Measurements from ENCODE around the gene CRHR2.

DNA sequence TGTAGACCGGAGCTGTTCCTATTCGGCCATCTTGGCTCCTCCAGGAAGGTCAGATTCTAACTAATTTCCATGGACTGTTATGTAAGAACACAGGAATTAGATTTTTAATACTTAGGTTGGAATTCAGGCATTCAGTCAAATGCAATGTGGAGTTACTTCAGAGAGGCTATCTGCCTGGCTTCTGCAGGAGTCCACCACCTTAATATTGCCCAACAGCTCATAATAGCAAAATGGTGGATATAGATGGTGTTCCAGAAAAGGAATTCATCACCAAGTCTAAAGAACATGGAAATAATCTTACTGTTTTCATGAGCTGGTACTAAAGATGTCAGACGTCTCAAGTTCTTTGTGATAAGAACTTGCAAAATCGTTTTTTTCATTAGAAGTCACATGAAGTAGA lies 39.5 kb downstream of the CRHR2 start:
- TF ChIP-seq, protein P1, sequence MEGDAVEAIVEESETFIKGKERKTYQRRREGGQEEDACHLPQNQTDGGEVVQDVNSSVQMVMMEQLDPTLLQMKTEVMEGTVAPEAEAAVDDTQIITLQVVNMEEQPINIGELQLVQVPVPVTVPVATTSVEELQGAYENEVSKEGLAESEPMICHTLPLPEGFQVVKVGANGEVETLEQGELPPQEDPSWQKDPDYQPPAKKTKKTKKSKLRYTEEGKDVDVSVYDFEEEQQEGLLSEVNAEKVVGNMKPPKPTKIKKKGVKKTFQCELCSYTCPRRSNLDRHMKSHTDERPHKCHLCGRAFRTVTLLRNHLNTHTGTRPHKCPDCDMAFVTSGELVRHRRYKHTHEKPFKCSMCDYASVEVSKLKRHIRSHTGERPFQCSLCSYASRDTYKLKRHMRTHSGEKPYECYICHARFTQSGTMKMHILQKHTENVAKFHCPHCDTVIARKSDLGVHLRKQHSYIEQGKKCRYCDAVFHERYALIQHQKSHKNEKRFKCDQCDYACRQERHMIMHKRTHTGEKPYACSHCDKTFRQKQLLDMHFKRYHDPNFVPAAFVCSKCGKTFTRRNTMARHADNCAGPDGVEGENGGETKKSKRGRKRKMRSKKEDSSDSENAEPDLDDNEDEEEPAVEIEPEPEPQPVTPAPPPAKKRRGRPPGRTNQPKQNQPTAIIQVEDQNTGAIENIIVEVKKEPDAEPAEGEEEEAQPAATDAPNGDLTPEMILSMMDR (IDR thresholded peaks at IDR 0.05) = no peak
- TF ChIP-seq HMGXB4 (CRISPR knock-in tag; IDR thresholded peaks at IDR 0.05) (no peak), ELF4 (CRISPR knock-in tag; IDR thresholded peaks at IDR 0.05; ENCODE audit: low read depth) (no peak), ZNF396 (CRISPR knock-in tag; IDR thresholded peaks at IDR 0.05; ENCODE audit: borderline replicate concordance) (no peak)
- TF ChIP-seq, protein P2, sequence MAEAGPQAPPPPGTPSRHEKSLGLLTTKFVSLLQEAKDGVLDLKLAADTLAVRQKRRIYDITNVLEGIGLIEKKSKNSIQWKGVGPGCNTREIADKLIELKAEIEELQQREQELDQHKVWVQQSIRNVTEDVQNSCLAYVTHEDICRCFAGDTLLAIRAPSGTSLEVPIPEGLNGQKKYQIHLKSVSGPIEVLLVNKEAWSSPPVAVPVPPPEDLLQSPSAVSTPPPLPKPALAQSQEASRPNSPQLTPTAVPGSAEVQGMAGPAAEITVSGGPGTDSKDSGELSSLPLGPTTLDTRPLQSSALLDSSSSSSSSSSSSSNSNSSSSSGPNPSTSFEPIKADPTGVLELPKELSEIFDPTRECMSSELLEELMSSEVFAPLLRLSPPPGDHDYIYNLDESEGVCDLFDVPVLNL (CRISPR knock-in tag; IDR thresholded peaks at IDR 0.05; ENCODE audit: borderline replicate concordance, low read depth) = no peak
